KOPT-K1 (cell line): ENCODE data around the gene MACROD2.

Experiments
- H3K27ac ChIP-seq: fragments of 200-600 bp; sonication (generic); 2 replicates; pipeline ENCODE4 v1.5.1; 2016; ENCODE audit warnings: antibody characterized with exemption, mild to moderate bottlenecking, low read depth, low read length; ENCODE audit not compliant: poor library complexity, severe bottlenecking
- H3K36me3 ChIP-seq: fragments of 200-600 bp; sonication (generic); 2 replicates; pipeline ENCODE4 v1.5.1; 2017; ENCODE audit warnings: antibody characterized with exemption, mild to moderate bottlenecking, low read length, moderate library complexity; ENCODE audit not compliant: insufficient read depth
- H3K9me3 ChIP-seq: fragments of 200-600 bp; sonication (generic); 2 replicates; pipeline ENCODE4 v1.5.1; 2017; ENCODE audit warnings: antibody characterized with exemption, low read length, mild to moderate bottlenecking; ENCODE audit not compliant: insufficient read depth, poor library complexity, severe bottlenecking

MACROD2 gene

DNA sequence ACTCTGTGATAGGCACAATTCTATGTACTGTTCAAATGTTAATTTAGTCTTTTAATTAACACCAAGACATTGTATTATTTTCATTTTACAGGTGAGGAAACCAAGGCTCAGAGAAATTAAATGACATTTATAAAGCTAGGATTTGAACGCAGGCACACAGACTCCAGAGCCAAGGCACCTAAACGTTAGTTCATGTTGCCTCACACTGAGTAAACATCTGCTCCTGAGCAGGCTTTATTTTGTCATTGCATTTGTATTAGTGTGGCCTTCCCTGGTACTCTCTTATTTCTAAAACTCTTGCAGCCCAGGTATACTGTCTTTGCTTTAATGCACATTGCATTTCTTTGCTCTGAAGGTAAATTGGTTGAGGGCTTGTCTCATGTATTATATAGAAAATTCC lies 605.2 kb downstream of the MACROD2 start:
- no peaks in the 10 kb centered on the region for H3K9me3 ChIP-seq
- H3K36me3 ChIP-seq = no peaks in the 10 kb centered on the region
- H3K27ac ChIP-seq = no peak overlapping the region

DNA sequence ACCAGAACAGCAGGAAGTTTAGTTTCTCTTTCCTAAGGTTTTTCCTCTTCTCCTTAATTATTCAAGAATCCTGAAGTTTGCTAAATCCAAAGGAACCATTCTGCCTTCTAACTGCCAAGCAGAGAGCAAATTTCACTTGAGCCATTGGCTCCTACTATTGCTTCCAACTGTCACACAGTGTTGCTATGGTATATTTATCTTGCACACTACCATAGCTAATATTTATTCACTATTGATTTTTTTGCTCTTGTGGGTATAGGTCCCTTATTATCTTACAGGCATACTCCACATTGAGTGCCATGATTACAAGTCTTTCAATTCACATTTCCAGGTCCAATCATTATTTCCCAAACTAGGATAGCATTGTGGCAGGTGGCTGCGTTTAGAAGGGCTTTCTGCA lies 608.8 kb downstream of the MACROD2 start:
- Histone ChIP-seq H3K9me3 (no peaks in the 10 kb centered on the region), H3K36me3 (no peaks in the 10 kb centered on the region), H3K27ac (no peak overlapping the region)

DNA sequence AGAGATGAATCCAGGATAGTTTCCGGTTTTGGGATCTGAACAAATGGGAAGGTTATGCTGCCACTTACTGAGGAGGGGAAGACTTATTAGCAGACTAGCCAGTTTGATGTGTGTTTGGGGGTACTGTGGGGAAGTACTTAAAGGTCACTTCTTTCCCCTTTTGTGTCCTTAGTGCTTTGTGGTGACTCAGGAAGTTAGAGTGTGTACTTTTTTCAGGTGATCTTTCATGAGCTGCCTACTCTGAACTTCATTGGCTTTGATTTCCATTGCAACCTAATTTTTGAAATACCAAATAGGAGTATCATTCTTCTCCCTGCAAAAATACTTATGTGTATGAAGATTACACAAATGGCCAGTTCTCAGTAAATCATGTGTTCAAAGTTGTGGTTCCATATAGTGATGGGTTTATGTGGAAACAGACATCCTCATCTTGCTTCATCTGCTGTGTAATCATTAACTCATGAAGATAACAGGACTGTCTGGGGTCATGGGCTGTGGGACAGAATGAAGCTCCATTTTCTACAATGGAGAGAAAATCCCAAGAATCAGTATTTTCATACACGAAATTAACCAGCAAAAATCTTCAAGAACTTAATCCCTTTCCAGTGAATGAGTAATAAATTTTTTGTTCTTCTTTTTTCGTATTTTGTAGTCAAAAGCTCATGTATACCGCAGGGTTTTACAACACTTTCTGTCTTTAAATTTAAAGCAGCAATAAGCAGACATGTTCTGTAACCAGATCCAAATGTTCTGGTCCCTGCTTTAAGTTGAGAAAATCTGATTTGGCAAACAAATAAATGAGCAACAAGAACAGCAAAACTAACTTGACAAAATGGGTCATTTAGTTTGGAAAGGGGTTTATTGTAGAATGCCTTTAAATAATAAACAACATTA lies 614.3 kb downstream of the MACROD2 start:
- Histone ChIP-seq H3K27ac (no peak overlapping the region), H3K36me3 (no peaks in the 10 kb centered on the region), H3K9me3 (no peaks in the 10 kb centered on the region)

DNA sequence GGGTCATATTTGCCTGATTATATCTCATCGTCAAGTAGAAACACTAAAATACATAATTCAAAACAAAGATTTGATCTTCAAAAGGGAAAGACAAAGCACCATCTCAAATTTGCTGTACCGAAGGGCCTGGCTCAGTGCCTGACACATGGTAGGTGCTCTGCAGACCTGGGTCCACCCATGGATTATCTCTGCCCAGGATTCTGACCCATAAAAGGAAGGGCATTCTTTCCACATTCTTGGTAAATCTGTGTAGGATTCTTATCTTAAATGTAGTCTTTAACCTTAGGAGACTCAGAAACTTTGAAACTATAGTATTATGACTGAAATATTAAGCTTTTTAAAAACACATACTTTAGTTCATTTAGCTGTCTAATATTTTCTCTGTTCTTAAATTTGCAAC lies 616.2 kb downstream of the MACROD2 start:
- H3K9me3 ChIP-seq = no peaks in the 10 kb centered on the region
- no peak overlapping the region for H3K27ac ChIP-seq
- H3K36me3 ChIP-seq = no peaks in the 10 kb centered on the region

DNA sequence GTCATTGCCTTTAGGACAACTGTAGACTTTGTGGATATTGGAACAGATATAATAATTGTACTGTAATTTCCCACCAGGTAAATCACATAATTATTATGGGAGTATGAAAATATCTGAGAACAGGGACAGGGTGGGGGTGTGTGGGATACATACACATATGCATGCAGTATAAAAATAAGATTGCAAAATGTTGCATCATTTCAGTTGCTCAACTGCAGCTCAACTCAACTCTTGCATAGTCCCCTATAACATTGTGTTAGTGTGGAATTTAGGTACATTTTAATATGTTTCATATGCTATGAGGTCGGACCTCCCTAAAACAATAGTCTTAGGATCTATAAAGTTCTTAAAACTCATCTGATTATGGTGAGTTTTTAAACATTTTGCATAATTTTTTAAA lies 617.1 kb downstream of the MACROD2 start:
- H3K27ac ChIP-seq = no peak overlapping the region
- no peaks in the 10 kb centered on the region for H3K36me3 ChIP-seq
- no peaks in the 10 kb centered on the region for H3K9me3 ChIP-seq

DNA sequence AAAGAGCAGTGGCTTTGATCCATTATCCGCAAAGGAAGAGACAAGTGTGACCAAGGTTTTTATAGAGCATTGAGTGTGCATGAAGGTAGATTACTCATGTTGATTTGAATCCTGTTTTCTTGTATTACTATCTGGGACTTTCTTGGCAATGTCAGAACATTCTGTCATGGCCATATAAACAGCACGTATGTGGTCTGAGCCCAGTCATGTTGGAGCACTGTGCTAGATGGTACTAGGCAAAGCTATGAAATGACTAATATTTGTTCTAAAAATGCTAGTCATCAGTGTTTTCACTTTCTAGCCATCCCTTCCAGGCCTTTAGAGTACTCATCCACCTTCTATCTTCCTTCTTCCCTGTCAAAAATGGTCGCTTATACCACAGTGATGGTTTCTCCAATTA lies 620.7 kb downstream of the MACROD2 start:
- H3K27ac ChIP-seq = no peak overlapping the region
- no peaks in the 10 kb centered on the region for H3K9me3 ChIP-seq
- H3K36me3 ChIP-seq = no peaks in the 10 kb centered on the region

DNA sequence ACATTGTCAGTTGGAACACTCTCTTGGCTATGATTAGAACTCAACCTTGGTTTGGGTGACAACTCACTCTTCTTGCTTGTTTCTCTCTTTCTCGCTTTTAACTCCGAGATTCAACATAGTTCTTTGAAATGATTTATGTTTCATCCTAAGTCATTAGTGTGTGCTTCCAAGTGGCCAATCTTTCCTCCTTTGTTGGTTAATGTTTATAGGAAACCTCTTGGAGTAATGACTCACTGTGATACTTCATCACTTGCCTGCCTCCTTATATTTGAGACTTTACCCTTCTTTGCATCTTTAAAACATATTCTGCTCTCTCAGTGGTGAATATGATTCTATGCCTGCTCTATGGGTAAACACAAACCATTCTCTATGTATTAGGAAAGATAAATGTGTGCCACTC lies 621.8 kb downstream of the MACROD2 start:
- Histone ChIP-seq H3K36me3 (no peaks in the 10 kb centered on the region), H3K9me3 (no peaks in the 10 kb centered on the region), H3K27ac (no peak overlapping the region)

DNA sequence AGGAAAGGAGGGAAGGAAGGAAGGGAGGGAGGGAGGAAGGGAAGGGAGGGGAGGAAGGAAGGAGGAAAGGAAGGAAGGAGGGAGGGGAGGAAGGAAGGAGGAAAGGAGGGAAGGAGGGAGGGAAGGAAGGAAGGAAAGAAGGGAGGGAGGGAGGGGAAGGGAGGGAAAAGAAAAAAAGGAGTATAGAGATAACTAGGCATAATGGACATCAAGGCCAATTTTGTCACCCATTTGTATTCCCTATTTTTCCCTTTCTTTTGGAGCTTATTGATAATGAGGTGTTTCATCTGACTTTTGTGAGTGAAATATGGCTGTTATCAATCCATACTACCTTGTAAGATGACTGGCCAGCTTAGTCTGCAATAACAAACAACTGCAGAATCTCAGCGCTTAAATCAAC lies 624.1 kb downstream of the MACROD2 start:
- no peak overlapping the region for H3K27ac ChIP-seq
- no peaks in the 10 kb centered on the region for H3K36me3 ChIP-seq
- H3K9me3 ChIP-seq = no peaks in the 10 kb centered on the region

DNA sequence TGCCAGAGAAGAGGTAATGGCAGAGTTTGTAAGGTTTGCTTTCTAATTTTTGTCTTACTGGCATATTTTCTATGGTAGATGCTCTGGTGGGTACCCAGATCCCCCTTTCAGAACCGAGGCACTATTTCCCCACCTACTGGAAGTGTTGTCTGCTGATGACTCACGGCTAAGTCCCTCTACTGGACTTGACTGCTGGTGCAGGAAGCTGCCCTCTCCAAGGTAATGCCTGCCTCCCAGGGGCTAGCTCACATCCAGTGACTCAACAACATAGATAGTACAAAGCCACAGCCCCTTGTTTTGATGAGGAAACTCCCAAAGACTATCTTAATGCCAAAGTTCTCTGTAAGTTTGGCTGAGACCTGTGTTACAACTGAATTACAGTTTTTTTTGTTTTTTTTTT lies 627.5 kb downstream of the MACROD2 start:
- Histone ChIP-seq H3K27ac (no peak overlapping the region), H3K36me3 (no peaks in the 10 kb centered on the region), H3K9me3 (no peaks in the 10 kb centered on the region)

DNA sequence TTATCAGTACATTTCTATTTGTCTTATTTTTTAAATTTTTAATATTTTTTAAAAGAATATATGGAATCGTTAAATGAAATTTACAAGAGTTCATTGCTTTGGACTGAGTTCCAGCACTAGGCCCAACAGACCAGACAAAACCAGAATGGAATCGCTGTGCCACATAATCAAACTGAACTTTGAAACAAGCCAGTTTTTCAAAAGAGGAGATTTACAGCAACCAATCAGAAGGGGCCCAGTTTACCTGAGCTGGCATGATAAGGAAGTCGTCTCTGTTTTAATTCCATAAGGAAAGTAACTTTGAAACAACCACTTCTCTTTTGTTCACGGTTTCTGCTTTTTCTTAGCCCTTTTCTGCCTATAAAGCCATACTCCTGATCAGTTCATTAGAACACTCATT lies 635.7 kb downstream of the MACROD2 start:
- H3K27ac ChIP-seq = no peak overlapping the region

DNA sequence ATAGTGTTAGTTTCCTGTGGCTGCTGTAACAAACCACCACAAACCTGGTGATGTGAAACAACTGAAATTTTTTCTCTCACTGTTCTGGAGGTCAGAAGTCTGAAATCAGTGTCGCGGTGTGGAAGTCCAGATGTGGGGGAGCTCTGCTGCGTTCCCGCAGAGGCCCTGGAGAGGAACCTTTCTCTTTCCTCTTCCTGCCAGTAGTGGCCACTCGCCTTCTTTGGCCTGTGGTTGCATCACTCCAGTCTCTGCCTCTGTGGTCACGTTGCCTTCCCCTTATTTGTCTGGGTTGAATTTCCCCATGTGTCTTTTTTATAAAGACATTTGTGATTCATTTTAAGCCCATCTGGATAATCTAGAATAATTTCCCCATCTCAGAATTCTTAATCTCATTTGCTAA lies 637.6 kb downstream of the MACROD2 start:
- no peaks in the 10 kb centered on the region for H3K36me3 ChIP-seq
- H3K9me3 ChIP-seq = no peaks in the 10 kb centered on the region
- no peak overlapping the region for H3K27ac ChIP-seq

More for the DNA sequence above, 635.7 kb downstream of the MACROD2 start:
- Histone ChIP-seq H3K9me3 (no peaks in the 10 kb centered on the region), H3K36me3 (no peaks in the 10 kb centered on the region)

DNA sequence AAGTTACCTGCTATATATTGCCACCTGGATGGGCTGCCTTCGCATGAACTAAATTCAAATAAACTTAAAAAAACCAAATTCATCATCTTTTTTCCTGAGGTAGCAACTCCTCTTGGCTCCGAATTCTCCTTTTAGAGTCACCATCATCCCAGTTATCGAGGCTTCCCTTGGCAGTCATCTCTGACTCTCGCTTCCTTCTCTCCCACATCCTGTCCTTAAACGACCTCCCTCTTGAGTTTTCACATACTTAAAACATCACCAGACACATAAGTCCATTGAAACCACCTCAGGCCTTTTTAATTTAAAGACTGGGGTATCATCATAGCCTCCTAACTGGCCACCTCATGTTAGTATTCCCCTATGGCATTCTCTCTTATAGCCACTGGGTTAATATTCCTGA lies 638.2 kb downstream of the MACROD2 start:
- Histone ChIP-seq H3K9me3 (no peaks in the 10 kb centered on the region), H3K36me3 (no peaks in the 10 kb centered on the region), H3K27ac (no peak overlapping the region)

DNA sequence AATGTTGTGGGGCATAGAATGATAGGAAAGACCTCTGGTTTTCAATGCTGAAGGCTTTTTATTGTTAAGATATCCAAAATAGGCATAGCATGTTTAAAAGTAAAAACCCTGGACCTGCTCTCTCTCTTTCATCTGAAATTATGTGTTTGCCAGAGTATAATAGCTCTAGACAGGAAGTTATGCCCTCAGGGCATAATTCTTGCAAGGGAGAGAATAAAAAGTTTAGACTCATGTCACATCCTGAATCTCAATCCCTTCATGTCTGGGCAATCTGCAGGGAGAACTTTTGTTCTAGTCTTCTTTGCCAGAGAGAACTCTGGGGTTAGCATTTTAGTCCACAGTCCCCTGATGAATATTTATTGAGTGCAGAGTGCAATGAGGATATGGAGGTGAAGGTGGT lies 639.3 kb downstream of the MACROD2 start:
- H3K27ac ChIP-seq = no peak overlapping the region

DNA sequence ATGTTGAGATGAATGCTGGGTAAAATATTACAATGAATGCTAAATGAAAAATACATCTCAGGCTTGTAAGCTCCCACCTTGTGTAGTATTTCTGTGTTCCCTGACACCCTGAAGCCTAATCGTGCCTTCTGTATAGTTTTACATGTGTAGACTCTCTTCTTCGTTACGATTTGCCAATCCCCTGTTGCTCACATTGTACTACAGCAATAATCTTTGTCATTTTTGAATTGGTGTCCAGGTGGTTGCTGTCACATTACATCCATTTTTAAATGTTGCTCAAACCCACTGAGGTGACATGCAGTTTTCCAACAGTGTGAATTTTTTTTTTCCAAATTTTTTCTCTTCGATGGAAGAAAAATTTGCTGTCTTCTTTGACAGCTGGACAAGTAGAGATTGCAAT lies 642.1 kb downstream of the MACROD2 start:
- Histone ChIP-seq H3K36me3 (no peaks in the 10 kb centered on the region), H3K27ac (no peak overlapping the region), H3K9me3 (peaks cover 9% of the 10 kb centered on the region)

More for the DNA sequence above, 639.3 kb downstream of the MACROD2 start:
- Histone ChIP-seq H3K36me3 (no peaks in the 10 kb centered on the region), H3K9me3 (no peaks in the 10 kb centered on the region)

DNA sequence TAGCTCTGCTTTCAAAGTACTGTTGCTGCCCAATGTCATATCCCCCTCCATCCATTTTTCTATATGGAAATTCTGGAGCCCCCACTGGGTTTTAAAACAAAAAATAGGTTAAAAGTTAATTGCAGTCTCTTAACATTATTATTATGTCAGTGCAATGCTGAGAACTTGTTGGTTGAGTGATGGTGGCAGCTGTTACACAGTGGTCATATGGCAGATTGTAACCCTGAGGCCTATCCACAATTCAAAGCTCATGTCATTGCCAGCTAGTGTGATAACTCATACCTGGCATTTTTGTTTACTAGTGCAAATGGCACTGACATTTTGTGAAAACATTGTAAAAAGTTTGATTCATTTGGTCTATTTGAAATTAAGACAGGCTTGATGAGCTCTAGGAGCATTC lies 647.8 kb downstream of the MACROD2 start:
- peaks cover 9% of the 10 kb centered on the region for H3K9me3 ChIP-seq
- no peak overlapping the region for H3K27ac ChIP-seq
- no peaks in the 10 kb centered on the region for H3K36me3 ChIP-seq

DNA sequence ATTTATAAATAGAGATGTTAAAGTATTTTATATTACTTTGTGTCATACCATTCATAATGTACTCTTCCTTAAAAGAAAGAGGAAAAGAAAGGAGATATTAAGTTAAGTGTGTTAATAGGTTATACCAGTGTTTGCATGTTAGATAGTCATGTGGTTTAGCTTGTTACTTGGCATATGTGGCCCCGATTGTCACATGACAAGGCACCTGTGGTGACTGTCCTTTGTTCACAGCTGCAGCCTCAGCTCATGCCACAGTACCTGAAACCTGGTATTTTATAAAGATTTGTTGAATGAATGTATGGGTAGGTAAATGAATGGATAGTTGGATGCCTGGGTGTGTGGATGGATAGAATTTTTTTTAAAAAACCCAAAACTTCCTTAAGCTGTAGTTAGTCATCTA lies 648.2 kb downstream of the MACROD2 start:
- H3K9me3 ChIP-seq = peaks cover 9% of the 10 kb centered on the region
- no peaks in the 10 kb centered on the region for H3K36me3 ChIP-seq
- no peak overlapping the region for H3K27ac ChIP-seq
